GM12878 (cell line): Measurements from ENCODE around the gene GSK3A. TPM values are rescaled to one million over a fixed set of nuclear protein-coding genes. Genes with fewer than 3 reads are reported as not detected.

Source experiments
- DPF2 ChIP-seq: fragments of 450-650 bp; IDR thresholded peaks from 2 replicates; pipeline ENCODE4 v1.6.1; 2017; ENCODE audit warnings: mild to moderate bottlenecking
- LARP7 ChIP-seq: fragments of 450-650 bp; IDR thresholded peaks from 2 replicates; pipeline ENCODE4 v1.6.1; 2017; ENCODE audit warnings: mild to moderate bottlenecking
- NBN ChIP-seq: fragments of 450-650 bp; IDR thresholded peaks from 2 replicates; pipeline ENCODE4 v1.6.1; 2016
- NFYB ChIP-seq: IDR thresholded peaks from 2 replicates; pipeline ENCODE4 v1.6.1; 2011; ENCODE audit warnings: low read depth, mild to moderate bottlenecking, low read length, improper control_type of control experiment, moderate library complexity; ENCODE audit not compliant: insufficient read depth
- RAD21 ChIP-seq: IDR thresholded peaks from 2 replicates; pipeline ENCODE4 v1.6.1; 2011; ENCODE audit warnings: mild to moderate bottlenecking, low read depth, low read length, moderate library complexity; ENCODE audit not compliant: insufficient read depth
- RBBP5 ChIP-seq: fragments of 200-600 bp; sonication (generic); conservative IDR thresholded peaks from 2 replicates; pipeline ENCODE4 v1.6.1; 2016
- SMC3 ChIP-seq: IDR thresholded peaks from 2 replicates; pipeline ENCODE4 v1.6.1; 2011; ENCODE audit warnings: low read length, improper control_type of control experiment, borderline replicate concordance
- SREBF1 ChIP-seq: IDR thresholded peaks from 2 replicates; pipeline ENCODE4 v1.6.1; 2012; ENCODE audit warnings: mild to moderate bottlenecking, low read length
- SUZ12 ChIP-seq: fragments of 200-600 bp; sonication (generic); IDR thresholded peaks from one replicate; pipeline ENCODE4 v1.6.1; 2018; ENCODE audit warnings: antibody characterized with exemption, mild to moderate bottlenecking; ENCODE audit not compliant: unreplicated experiment
- ZBED1 ChIP-seq: IDR thresholded peaks from 2 replicates; pipeline ENCODE4 v1.6.1; 2016; ENCODE audit warnings: borderline replicate concordance
- polyA plus RNA-seq, 11 experiments: library from polyadenylated mRNA; depleted of rRNA in 4 of 11; unstranded in 6 of 11; stranded (reverse) in 5 of 11; fragments of >200 nt; fragmentation: Nextera tagmentation in 4 of 11; fragmentation: Illumina TruSeq in 1 of 11; extraction: Ambion mirVana in 4 of 11; extraction: Trizol in 1 of 11; gene quantifications; 1 replicate in 1 of 11; 2 replicates in 10 of 11; pipeline versions ENCODE4 v1.2.1 to v1.2.3, GENCODE V29; 2011 to 2016; ENCODE audit warnings: inconsistent platforms in 2 of 11, missing spikeins in 2 of 11, low read depth in 1 of 11
- total RNA-seq, 4 experiments: library from RNA; depleted of rRNA in 3 of 4; stranded (reverse); fragments of >200 nt in 3 of 4; fragmentation: Illumina TruSeq in 1 of 4; extraction: Trizol in 1 of 4; gene quantifications; 2 replicates each; pipeline versions ENCODE4 v1.2.1 to v1.2.3, GENCODE V29; 2013 to 2021
- TF ChIP-seq, protein P1 (sequence below): IDR thresholded peaks from 2 replicates; pipeline ENCODE4 v1.6.1; 2012; ENCODE audit warnings: low read length, inconsistent platforms
- TF ChIP-seq, protein P2 (sequence below): fragments of 450-650 bp; IDR thresholded peaks from 2 replicates; pipeline ENCODE4 v1.6.1; 2017; ENCODE audit warnings: borderline replicate concordance
- TF ChIP-seq, protein P3 (sequence below): fragments of 450-650 bp; IDR thresholded peaks from 2 replicates; pipeline ENCODE4 v1.6.1; 2017; ENCODE audit warnings: mild to moderate bottlenecking, moderate library complexity
- TF ChIP-seq, protein P4 (sequence below): IDR thresholded peaks from 2 replicates; pipeline ENCODE4 v1.6.1; 2012; ENCODE audit warnings: improper control_type of control experiment, low read depth, low read length; ENCODE audit not compliant: insufficient replicate concordance
- TF ChIP-seq, protein P5 (sequence below), 3 experiments: IDR thresholded peaks in 2 of 3; conservative IDR thresholded peaks in 1 of 3; 2 replicates each; pipeline ENCODE4 v1.5.1; 2011; ENCODE audit warnings: low read depth in 3 of 3, low read length in 3 of 3, mild to moderate bottlenecking in 3 of 3, control low read depth in 2 of 3, moderate library complexity in 2 of 3, inconsistent platforms in 1 of 3, mixed read lengths in 1 of 3; ENCODE audit not compliant: control insufficient read depth in 2 of 3, insufficient read depth in 1 of 3; ENCODE audit errors: extremely low read depth in 1 of 3

GSK3A gene
- total and polyA plus RNA-seq, 10 of the 15 experiments (the other 5 are each of a cell fraction or from before 2014, with no cell fraction given) = 1.00 to 47.9 (median 15.2) TPM

DNA sequence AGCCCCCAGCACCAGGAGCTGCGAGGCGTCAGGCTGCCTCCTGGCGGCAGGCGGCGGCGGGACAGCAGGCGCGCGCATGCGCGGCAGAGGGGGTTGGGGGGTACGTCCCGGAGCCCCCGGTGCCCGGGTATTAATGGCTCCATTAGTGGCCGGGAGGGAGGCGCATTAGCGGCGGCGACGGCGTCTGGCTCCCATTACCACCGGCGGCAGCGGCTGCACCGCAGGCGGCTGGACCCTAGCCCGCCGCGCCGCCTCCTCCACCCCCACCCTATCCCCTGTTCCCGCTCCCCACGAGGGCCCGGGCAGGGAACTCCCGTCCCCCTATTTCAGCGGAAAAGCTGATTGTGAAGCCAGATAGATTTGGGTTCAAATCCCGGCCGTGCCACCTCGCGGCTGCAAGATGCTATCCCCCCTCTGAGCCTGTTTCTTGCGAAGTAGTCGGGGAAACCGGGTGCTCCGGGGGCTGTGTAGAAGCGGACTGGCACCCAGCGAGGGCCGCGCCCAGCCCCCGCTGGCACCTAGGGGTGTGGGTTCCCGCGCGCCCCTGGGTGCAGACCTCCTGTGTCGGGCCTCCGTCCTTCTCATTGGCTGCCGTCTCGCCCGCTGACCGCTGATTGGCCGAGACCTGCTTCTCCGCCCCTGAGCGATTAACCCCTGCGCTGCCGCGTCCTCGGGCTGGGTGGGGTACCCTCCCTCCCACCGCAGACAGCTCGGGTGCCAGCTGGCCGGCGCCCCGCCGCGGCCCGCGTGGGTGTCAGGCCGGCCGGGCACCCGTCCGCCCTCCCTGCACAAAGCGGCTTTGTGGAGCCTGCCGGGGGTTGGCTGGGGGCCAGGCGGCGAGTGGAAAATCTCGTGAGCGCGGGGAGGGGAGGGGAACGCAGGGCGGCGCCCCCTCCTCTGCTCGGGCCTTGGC, 37.8 kb upstream of the GSK3A start (continued):
- TF ChIP-seq, protein P1, sequence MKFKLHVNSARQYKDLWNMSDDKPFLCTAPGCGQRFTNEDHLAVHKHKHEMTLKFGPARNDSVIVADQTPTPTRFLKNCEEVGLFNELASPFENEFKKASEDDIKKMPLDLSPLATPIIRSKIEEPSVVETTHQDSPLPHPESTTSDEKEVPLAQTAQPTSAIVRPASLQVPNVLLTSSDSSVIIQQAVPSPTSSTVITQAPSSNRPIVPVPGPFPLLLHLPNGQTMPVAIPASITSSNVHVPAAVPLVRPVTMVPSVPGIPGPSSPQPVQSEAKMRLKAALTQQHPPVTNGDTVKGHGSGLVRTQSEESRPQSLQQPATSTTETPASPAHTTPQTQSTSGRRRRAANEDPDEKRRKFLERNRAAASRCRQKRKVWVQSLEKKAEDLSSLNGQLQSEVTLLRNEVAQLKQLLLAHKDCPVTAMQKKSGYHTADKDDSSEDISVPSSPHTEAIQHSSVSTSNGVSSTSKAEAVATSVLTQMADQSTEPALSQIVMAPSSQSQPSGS = no peak
- TF ChIP-seq NBN = no peak
- TF ChIP-seq, protein P2, sequence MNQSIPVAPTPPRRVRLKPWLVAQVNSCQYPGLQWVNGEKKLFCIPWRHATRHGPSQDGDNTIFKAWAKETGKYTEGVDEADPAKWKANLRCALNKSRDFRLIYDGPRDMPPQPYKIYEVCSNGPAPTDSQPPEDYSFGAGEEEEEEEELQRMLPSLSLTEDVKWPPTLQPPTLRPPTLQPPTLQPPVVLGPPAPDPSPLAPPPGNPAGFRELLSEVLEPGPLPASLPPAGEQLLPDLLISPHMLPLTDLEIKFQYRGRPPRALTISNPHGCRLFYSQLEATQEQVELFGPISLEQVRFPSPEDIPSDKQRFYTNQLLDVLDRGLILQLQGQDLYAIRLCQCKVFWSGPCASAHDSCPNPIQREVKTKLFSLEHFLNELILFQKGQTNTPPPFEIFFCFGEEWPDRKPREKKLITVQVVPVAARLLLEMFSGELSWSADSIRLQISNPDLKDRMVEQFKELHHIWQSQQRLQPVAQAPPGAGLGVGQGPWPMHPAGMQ = no peak
- TF ChIP-seq RAD21 = peak; percentile 84
- TF ChIP-seq, protein P3, sequence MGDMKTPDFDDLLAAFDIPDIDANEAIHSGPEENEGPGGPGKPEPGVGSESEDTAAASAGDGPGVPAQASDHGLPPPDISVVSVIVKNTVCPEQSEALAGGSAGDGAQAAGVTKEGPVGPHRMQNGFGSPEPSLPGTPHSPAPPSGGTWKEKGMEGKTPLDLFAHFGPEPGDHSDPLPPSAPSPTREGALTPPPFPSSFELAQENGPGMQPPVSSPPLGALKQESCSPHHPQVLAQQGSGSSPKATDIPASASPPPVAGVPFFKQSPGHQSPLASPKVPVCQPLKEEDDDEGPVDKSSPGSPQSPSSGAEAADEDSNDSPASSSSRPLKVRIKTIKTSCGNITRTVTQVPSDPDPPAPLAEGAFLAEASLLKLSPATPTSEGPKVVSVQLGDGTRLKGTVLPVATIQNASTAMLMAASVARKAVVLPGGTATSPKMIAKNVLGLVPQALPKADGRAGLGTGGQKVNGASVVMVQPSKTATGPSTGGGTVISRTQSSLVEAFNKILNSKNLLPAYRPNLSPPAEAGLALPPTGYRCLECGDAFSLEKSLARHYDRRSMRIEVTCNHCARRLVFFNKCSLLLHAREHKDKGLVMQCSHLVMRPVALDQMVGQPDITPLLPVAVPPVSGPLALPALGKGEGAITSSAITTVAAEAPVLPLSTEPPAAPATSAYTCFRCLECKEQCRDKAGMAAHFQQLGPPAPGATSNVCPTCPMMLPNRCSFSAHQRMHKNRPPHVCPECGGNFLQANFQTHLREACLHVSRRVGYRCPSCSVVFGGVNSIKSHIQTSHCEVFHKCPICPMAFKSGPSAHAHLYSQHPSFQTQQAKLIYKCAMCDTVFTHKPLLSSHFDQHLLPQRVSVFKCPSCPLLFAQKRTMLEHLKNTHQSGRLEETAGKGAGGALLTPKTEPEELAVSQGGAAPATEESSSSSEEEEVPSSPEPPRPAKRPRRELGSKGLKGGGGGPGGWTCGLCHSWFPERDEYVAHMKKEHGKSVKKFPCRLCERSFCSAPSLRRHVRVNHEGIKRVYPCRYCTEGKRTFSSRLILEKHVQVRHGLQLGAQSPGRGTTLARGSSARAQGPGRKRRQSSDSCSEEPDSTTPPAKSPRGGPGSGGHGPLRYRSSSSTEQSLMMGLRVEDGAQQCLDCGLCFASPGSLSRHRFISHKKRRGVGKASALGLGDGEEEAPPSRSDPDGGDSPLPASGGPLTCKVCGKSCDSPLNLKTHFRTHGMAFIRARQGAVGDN = no peak
- TF ChIP-seq, protein P4, sequence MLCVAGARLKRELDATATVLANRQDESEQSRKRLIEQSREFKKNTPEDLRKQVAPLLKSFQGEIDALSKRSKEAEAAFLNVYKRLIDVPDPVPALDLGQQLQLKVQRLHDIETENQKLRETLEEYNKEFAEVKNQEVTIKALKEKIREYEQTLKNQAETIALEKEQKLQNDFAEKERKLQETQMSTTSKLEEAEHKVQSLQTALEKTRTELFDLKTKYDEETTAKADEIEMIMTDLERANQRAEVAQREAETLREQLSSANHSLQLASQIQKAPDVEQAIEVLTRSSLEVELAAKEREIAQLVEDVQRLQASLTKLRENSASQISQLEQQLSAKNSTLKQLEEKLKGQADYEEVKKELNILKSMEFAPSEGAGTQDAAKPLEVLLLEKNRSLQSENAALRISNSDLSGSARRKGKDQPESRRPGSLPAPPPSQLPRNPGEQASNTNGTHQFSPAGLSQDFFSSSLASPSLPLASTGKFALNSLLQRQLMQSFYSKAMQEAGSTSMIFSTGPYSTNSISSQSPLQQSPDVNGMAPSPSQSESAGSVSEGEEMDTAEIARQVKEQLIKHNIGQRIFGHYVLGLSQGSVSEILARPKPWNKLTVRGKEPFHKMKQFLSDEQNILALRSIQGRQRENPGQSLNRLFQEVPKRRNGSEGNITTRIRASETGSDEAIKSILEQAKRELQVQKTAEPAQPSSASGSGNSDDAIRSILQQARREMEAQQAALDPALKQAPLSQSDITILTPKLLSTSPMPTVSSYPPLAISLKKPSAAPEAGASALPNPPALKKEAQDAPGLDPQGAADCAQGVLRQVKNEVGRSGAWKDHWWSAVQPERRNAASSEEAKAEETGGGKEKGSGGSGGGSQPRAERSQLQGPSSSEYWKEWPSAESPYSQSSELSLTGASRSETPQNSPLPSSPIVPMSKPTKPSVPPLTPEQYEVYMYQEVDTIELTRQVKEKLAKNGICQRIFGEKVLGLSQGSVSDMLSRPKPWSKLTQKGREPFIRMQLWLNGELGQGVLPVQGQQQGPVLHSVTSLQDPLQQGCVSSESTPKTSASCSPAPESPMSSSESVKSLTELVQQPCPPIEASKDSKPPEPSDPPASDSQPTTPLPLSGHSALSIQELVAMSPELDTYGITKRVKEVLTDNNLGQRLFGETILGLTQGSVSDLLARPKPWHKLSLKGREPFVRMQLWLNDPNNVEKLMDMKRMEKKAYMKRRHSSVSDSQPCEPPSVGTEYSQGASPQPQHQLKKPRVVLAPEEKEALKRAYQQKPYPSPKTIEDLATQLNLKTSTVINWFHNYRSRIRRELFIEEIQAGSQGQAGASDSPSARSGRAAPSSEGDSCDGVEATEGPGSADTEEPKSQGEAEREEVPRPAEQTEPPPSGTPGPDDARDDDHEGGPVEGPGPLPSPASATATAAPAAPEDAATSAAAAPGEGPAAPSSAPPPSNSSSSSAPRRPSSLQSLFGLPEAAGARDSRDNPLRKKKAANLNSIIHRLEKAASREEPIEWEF = no peak
- peak; percentile 98 for TF ChIP-seq NFYB
- TF ChIP-seq DPF2 = peak; percentile 74
- peak; percentile 63; the same call in 1 of the 2 replicates for TF ChIP-seq SMC3
- no peak for TF ChIP-seq ZBED1
- no peak for TF ChIP-seq RBBP5
- no peak for TF ChIP-seq SREBF1
- TF ChIP-seq, protein P5, sequence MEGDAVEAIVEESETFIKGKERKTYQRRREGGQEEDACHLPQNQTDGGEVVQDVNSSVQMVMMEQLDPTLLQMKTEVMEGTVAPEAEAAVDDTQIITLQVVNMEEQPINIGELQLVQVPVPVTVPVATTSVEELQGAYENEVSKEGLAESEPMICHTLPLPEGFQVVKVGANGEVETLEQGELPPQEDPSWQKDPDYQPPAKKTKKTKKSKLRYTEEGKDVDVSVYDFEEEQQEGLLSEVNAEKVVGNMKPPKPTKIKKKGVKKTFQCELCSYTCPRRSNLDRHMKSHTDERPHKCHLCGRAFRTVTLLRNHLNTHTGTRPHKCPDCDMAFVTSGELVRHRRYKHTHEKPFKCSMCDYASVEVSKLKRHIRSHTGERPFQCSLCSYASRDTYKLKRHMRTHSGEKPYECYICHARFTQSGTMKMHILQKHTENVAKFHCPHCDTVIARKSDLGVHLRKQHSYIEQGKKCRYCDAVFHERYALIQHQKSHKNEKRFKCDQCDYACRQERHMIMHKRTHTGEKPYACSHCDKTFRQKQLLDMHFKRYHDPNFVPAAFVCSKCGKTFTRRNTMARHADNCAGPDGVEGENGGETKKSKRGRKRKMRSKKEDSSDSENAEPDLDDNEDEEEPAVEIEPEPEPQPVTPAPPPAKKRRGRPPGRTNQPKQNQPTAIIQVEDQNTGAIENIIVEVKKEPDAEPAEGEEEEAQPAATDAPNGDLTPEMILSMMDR (IDR thresholded peaks at IDR 0.05 in 2 of 3, conservative IDR thresholded peaks at IDR 0.05 in 1 of 3; ENCODE audit: control insufficient read depth in 2 of 3, extremely low read depth in 1 of 3, insufficient read depth in 1 of 3, low read depth in 3 of 3, low read length in 3 of 3) = peak; percentile 91 to 94 (median 91)
- no peak for TF ChIP-seq SUZ12
- TF ChIP-seq LARP7 = peak; percentile 80
